ENCODE measurements around the gene TMEM258.
A peak's percentile ranks its signal among the peaks of the same experiment; 100 is the strongest.

TMEM258 gene

DNA sequence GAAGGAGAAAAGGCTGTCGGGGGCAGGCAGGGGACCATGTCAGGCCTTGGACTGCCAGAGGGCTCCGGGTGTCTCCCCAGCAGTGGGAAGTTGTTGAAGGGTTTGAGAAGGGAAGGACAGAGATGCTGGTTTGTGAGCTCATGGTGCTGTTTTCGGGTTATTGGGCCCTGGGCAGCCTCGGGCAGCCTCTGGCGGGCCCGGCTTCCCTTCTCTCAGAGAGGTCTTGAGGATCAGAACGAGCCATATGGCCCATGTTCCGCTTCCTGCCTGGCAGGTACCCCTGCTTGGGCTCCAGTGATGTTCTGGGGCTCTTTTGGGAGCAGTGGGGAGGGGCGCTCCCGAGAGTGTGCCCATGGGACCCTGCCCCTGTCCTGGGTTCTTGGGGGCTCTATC, 30.2 kb downstream of the TMEM258 start:
- DNase-seq (ENCODE audit: low read depth in 2 of 2, low spot score in 1 of 2) = no peak

DNA sequence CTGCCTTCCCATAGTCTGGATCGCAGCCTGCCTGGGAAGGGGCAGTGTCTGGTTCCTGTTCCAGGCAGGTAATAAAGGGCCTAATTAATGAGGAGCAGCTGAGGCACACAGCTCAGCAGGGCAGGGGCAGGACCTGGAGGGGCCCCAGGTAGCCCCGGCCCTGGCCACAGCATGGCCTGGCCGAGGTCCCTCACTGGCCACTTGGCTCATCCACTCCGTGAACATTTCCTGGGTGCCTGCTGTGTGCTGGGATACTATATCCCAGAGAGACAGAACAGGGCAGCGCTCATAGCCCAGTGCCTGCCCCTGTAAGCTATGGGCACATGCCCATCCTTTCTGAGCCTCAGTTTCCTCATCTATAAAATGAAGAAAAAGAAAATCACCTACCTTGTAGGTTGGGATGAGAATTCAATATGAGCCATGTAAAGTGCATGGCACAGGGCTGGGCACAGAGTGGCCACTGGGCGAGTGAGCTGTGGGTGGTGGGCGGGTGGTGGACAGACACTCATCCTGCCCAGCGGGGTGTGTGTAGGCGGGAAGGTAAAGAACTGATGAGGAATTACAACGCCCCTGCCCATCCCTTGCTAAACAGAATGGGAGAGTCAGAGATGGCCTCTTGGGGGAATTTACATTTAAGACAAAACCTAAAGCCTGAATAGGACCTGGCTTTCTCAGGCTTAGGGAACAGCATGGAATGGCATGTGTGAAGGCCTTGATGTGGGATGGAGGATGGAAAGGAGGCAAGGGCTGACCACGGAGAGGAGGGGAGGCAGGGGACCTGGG, 30.8 kb downstream of the TMEM258 start:
- DNase-seq (ENCODE audit: low read depth in 2 of 2, low spot score in 1 of 2) = no peak

DNA sequence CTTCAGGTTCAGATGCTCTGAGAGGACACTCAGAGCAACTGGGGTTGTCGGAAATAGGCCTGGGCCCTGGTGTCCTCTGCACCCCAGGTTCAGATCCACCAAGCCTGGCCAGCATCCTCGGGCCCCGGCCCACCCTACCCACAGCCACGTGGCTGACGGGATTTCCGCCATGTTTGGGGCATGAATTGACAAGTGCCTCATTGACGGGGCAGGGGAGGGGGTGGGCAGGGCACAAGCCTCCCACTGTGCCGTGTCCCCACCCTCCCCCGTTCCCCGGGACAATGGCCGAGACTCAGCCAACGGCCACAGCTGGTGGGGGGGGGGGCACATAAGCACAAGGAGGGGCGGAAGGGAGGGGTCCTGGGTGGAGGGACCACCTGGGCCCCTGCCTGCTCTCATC, 31.5 kb downstream of the TMEM258 start:
- no peak for DNase-seq (ENCODE audit: low read depth in 2 of 2, low spot score in 1 of 2)

DNA sequence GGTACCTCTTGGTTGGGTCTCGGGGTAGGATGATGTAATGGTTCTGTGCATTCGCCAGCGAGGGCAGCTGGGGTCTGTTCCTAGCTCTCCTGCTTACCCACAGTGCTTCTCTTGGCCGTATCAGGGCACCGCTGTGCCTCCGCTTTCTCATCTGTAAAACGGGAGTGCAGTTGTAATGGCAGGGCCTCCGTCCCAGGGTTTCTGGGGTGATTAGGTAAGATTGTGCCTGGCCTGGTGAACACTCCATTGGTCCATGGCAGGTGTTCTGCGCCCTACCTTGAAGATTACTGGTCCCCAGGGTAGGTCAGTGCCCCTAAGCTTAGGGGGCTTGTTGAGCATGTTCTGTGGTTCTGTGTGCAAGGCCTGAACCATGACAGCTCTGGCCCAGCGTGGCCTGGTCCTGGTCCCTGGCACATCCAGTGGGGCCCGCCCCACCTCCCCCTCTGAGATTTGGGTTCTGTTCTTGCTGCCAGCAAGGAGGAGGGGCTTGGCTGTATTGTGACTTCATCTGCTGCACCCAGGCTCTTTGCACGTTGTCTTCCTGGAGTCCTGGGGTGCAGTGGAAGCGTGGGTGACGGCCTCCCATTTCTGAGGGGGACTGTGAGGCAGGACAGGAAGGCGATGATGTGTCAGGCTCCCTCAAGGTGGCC, 35.1 kb downstream of the TMEM258 start:
- no peak for DNase-seq (ENCODE audit: low read depth in 2 of 2, low spot score in 1 of 2)

DNA sequence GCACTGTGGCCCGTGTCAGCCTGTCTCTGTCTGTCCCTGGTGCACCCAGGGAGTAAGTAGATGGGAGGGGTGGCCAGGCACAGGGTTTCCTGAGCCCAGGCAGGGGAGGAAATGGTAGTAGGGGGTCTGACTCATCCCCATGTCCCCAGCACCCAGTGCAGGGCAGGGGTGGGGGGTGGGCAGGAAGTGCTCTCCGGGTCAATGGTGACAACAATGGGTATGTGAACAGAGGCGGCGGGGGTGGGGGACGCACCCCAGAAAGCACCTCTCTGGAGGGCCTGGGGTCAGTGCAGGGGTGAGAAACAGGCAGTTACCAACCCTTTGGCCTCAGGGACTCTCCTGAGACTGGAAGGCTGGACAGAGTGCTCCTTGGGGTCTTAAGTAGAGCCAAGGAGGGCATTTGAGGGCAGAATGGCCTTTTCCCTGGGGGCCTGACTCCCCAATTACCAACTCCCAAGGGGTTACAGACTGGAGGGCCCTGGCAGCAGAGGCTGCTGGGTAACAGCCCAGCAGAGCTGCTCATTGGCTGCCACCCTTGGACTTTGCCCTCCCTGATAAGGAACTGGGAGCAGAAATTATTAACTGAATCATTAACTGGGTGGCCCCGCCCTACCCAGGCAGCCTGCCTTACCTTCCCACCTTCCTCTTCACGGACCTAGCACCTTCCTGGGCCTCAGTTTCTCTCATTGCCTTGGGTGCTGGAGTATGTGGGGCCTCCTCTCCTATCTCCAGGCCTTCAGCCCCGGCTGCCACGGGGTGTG, 35.8 kb downstream of the TMEM258 start:
- peak in 1 of 2 donors; percentile 41 for DNase-seq (ENCODE audit: low read depth in 2 of 2, low spot score in 1 of 2)

DNA sequence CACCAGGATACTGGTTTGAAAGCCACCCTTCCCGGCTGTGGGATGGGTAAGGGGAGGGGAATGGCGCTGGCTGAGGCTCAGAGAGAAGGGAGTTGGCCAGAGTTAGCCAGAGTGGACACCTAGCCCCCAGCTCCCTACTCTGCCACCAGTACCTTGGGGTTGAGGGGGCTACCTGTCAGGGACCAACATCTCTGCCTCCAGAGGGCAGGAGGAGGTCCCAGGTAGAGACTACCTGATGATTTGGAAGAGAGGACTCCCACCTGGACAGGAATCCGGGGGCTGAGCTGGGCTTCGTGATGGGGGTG, 36.3 kb downstream of the TMEM258 start:
- DNase-seq (ENCODE audit: low read depth in 2 of 2, low spot score in 1 of 2) = no peak

DNA sequence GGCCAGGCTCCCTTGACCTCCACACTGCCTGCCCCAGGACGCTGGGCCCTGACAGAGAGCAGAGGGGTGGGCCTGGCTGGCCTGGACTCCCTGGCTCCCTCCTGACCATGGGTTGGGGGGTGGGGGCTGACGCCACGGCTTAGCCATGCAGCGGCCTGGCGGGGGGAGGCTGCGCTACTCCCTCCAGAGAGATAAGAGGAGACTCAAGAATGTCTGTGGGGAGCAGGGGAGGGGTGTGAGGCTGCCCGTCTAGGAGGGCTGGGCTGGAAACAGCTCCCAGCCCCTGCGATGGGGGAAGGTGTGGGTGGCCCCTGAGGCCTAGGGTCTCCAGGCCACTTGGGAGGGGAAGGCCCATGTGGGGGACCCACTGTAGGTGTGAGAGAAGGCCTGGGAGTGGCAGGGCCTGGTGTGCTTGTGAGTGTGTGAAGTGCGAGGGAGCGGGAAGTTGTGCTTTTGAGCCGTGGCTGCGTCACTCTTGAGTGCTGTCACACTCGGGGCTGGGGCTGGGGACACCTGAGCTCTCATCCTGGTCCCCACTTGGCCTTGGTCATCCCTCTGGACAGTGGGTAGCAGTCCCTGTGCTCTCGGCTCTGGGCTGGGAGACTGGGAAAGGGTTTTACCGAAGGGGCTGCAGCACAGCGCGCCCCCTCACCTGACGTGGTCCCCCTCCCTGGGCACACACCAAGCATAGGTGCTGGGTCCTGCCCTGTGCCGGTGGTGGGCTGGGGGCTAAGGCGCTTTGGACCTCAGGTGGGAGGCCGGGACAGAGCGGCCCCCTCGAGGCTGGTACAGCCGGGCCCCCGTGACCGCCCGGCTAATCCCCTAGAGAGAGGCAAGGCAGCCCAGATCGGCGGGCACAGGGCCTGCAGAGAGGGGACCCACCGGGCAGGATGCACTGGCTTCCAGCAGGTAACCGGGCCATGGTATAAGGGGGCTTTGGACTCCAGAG, 37.6 kb downstream of the TMEM258 start:
- no peak for DNase-seq (ENCODE audit: low read depth in 2 of 2, low spot score in 1 of 2)

DNA sequence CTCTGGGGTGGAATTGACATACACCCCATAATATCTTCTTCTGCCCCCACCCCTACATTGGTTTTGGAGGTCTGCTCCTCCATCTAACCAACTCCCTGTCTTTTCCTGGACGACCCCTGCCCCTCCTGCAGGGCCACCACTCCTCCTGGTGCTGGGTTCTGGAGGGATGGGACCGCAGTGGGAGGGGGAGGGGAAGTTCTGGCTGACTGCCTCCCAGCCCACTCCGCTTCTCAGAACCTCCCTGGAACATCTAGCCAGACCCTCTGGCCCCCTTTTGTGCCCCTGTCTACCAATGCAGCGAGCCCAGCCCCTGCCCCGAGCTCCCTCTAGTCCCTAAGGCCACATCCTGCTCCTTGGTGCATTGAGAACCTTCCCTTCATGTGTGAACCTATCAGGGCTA, 38.7 kb downstream of the TMEM258 start:
- DNase-seq (ENCODE audit: low read depth in 2 of 2, low spot score in 1 of 2) = no peak

DNA sequence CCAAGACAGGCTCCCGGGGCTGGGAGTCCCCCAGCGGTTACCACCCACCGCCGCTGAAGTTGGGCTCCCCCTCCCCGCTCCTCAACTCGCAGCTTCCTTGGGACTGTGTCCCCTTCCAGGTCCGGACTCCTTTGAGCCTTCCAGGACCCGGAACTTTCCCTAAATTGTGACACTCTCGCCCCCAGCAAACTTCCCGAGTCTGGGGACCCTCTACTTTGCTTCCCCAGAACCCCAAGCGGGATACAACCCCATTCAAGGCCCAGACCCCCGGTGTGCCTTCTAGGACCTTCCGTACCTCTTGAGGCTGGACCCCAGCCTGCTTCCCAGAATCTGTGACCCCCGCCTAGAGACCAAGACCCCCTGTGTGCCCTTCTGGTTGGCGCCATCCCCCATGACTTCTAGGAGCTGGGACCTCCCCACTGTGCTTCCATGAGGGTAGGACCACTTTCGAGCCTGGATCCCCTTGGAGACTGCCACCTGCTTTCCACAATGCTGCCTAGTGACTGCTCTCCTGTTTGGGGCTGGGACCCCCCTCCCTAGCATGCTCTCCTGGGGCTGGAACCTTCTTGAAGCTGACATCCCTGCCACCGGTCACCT, 39.4 kb downstream of the TMEM258 start:
- DNase-seq (ENCODE audit: low read depth in 2 of 2, low spot score in 1 of 2) = no peak

DNA sequence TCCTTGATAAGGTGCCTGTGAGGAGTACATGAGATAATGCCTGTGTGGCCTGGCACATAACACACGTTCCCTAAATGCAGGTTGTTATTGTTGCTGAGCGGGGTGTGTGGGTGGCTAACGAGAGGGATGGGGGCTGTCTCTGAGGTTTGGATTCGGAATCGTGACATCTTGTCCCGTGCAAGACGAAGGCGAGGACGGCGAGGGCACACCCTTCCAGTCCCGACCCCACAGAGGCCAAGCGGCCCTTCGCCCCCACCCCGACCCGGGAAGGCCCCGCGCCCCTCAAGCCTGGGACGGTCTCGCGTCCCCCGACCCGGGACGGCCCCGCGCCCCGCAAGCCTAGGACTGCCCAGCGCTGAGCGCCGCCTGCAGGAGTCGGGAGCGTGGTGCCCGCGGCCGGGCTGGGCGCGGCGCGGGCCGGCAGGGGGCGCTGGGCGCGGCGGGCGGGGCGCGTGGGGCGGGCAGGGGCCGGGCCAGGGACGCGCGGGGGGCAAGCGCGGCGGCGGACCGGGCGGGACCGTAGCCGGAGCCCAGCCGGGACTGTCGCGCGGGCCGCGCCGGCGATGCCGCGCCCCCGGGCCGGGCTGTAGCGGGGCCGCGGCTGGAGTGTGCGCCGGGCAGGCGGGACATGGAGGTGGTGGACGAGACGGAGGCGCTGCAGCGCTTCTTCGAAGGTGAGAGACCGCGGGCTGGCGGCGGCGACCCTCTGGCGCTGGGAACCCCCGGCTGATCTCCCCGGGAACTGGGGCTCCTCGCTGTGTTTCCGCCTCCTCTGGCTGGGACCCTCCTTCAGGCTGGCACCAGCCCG, 40.1 kb downstream of the TMEM258 start, which contains the start of gene MYRF:
Gene MYRF (plus strand): TSS at position 520 of the 808 bp plus-strand sequence. CDS start 109 bp downstream, at position 629.
- no peak for DNase-seq (ENCODE audit: low read depth in 2 of 2, low spot score in 1 of 2)

DNA sequence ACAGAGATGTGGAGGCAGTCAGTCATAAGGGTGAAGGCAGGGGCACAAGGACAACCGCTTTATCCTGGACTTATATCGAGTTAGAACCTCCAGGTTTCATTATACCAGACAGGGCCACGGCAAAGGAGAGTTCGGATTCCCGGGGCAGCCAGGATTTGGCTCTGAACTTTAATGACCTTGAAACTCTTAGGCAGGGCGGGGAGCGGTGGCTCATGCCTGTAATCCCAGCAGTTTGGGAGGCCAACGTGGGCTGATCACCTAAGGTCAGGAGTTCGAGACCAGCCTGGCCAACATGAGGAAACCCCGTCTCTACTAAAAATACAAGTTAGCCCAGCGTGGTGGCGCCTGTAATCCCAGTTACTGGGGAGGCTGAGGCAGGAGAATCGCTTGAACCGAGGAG, 41.0 kb downstream of the TMEM258 start:
- DNase-seq (ENCODE audit: low read depth in 2 of 2, low spot score in 1 of 2) = no peak

DNA sequence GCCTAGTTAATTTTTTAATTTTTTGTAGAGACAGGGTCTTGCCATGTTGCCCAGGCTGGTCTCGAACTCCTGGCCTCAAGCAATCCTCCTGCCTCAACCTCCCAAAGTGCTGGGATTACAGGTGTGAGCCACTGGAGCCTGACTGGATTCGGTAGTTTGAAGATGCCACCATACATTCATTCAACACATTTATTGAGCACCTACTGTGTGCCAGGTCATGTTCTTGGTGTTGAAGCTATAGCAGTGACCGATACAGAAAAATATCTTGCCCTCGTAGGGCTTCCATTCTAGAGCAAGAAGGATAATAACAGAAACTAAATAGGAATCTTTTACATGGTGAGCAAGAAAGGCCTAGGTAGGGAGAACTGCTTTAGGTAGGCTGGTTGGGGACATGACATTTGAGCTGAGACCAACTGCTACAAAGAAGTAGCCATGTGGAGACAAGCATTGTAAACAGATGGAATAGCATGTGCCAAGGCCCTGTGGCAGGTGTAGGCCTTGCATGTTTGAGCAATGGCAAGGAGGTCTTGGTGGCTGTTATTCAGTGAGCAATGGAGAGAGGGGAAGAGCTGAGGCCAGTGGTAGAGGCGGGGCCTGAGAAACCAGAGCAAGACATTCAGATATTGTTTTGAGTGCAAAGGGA, 41.6 kb downstream of the TMEM258 start:
- no peak for DNase-seq (ENCODE audit: low read depth in 2 of 2, low spot score in 1 of 2)

DNA sequence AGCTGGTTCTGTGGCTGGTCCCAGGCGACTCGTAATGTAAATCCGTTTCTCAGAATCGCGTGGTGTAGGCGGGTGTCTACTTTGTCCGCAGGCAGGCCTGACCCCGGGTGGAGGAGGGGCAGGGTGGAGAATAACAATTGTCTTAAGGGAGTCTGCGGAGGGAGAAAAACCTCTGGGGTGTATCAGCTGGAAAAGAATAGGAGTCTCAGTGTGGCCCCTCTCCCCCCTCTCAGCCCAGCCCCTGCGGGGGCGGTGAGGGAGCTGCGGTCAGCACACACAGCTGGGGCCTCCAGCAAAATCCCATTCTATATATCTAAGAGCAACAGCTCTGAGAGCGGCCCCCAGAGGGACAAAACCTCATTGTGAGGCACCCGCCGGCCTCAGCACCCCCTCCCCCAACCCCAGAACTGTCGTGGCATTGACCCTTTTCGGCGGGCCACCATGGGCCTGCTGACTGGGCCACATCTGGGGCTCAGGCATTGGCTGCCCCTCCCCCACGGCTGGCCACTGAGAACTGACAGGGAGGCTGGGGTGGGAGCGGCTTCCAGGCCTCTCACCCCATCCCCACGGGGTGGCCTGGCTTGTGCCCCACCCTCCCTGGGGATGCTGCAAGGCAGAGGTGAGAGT, 42.7 kb downstream of the TMEM258 start:
- no peak for DNase-seq (ENCODE audit: low read depth in 2 of 2, low spot score in 1 of 2)

DNA sequence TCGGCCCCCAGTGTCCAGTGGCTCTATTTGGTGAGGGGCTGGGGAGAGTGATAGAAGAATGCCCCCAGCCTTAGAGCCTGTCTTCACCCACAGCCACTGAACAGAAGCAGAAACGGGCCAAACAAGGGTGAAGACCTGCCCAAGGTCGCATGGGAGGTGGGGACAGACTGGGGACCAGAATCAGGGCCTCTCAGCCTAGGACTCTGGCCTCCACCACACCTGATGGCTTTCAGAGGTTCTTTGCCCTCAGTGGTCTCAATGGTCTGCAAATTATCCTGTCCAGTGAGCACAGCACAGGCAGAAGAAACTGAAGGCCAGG, 44.5 kb downstream of the TMEM258 start:
- DNase-seq (ENCODE audit: low read depth in 2 of 2, low spot score in 1 of 2) = no peak

DNA sequence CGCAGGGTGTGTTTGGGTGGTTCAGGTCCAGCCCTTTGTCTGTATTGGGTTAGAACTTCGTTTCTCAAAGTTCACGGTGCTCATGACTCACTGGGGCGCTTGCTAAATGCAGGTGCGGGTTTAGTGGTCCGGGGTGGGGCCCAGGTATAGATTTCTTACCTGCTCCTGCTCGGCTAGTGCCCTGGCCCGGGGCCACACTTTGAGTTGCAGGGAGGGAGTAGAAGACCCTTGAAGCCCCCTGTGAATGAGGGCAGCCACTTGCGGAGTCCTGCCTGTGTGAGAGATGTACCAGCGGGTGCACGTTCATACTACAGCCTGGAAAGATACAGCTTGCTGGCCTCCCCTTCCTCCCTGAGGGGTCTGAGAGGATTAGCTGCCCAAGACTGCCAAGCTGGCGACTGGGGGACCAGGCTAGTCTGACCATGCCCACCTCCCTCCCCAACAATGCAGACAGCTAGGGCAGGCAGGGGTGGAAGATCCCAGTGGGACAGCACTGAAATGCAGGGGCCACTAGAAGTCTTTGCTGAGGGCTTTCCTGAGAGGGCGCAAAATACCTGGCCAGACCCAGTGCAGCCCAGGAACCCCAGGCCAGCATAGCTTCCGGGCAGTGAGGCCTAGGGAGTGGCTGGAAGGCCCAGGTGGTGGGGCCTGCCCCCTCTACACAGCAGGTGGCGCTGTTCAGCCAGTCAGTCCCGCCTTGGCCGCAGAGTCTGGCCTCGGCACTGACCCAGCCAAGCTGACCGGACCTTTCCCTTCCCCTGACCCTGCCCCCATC, 45.0 kb downstream of the TMEM258 start:
- no peak for DNase-seq (ENCODE audit: low read depth in 2 of 2, low spot score in 1 of 2)

DNA sequence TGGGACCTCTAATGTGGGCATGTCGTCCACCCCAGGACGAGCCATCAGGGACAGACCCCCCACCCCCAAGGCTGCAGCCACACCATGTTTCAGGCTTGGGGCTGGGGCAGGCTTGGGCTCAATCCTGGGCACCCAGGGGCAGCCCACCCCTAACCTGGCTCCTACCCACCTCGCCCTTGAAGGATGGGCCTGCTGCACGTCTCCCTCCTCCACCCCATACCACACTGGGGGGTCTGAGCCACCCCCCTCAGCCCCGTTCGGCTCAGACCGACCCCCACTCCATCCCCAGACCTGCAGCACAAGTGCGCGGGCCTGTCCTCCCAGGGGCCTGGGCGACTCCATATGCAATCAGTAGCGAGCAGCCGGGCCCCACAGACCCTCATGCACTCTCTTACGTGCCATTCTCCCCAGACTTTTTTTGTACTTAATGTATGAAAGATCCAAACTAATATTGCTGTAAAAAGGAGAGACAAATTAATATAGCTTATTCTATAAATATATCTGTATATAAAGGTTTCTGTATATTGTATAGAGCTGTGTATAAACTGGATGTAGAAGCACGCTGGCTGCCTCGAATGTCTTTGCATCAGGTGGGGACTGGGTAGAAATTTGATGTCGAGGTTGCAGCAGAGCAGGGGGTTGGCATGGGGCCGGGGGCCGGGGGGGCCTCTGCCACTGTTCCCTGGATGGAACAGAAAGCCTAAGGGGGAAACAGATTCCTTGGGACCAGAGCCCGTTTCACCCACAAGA, 45.8 kb downstream of the TMEM258 start:
- no peak for DNase-seq (ENCODE audit: low read depth in 2 of 2, low spot score in 1 of 2)

DNA sequence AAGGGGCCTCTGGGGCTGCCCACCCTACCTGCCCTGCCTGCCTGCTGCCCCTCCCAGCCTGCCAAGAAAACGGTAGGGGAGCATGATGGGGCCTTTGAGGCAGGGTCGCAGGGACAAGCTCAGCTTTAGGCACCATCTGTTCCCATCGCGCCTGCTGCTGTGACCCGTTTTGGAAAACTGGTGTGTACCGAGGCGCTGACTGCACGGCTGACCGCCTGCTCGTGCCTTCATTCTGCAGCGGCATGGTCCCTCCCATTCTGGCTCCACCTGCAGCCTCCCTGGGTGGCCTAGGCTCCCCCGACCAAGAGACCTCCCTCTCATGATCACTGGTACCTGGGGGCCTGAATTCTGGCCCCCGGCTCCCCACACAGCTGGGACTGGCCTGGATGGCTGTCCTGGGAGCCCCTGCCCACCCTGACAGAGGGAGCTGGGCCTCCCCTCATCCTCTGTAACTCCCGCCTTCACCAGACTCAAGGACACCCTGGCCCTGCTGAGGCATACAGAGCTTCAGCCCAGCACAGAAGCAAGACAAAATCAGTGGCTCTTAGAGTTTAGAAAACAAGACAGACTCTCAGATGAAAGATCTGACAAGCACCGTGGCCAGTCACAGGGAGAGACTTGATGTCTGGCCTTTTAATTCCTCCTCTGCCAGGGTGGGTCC, 46.5 kb downstream of the TMEM258 start:
- DNase-seq (ENCODE audit: low read depth in 2 of 2, low spot score in 1 of 2) = no peak

Data from stimulated activated CD8-positive, alpha-beta memory T cell treated with anti-CD3 and anti-CD28 coated beads, Interleukin-4, amount 100 ng/mL, for 4 hours (primary cell).